Stimulated activated CD4-positive, alpha-beta T cell treated with anti-CD3 and anti-CD28 coated beads, Interleukin-12 subunit alpha, Interleukin-12 subunit beta, amount 100 ng/mL, for 4 hours (primary cell): ENCODE results near the gene HOXD3.

Source experiments
- DNase-seq: peaks from one replicate; pipeline ENCODE4 v3.0.0-alpha.2; 2020

Gene HOXD3

GRCh38 chr2:176156807-176157498, at the start of gene HOXD3:
Gene HOXD3, plus strand, starts transcription at chr2:176157307. Its CDS starts 11,808 bp downstream, at chr2:176169115.
- no peak for DNase-seq

GRCh38 chr2:176107731-176108181, 49.4 kb upstream of the HOXD3 start:
- DNase-seq, result no peak

- no peak for DNase-seq
These were observed 47.8 kb upstream of the HOXD3 start for GRCh38 chr2:176109192-176109901.

DNA sequence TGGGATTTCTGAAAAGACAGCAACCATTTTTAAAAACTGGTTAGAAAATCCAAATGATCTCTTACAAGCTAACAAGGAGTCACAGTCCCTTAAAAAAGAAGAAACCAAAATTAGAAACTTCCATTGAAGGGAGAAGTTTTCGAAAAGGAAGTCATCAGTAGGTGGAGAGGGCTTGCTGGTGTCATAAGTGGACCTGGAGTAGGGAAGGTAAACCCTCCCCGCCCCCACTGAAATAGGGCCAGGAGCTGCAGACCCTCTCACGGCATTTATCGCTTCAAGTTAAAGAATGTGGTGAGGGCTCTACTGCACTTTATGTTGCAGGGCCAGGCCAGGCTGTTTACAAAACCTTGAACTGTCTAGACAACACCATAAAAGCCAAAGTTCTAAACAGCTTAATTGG, 47.2 kb upstream of the HOXD3 start:
- no peak for DNase-seq

DNA sequence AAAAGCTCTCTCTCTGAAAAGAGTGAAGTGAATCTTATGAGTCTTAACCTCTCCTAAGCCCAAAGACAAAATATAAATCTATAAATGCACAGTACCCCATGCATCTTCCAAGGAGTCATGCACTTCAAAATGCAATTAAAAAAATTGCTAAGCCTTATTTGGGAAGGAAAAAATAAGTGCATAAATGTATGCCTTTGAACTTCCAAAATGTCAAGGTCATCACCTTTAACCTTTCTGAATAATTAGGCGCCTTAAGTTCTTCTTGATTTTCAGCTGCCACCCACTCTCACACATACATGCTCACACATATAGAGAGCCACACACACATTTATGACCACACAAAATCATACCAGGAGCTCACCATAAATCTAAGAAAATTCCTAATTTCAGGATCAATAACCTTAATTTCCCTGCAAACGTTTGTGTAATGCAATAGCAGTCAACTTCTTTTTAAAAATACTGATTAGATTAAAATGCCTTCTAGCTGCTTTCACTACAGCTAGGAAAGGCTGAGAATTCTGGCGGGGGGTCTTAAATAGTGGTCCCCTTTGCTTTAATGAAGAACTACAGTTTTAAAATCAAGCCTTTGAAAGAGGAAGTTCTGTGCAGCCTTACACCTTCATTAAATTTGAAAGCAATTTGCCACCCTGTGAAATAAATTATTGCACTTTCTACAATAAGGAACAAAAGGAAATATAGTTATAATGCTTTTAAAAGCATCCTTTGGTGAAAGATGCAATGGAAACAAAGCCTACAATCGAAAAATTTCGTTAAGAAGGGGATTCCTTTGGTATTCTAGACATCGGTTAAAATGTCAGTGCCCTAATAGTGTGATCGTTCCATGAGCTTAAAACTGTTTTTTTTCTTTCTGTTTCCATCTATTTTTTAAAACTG, 46.4 kb upstream of the HOXD3 start:
- DNase-seq, result no peak

- no peak for DNase-seq
These were observed 45.8 kb upstream of the HOXD3 start for GRCh38 chr2:176111309-176111663.

DNA sequence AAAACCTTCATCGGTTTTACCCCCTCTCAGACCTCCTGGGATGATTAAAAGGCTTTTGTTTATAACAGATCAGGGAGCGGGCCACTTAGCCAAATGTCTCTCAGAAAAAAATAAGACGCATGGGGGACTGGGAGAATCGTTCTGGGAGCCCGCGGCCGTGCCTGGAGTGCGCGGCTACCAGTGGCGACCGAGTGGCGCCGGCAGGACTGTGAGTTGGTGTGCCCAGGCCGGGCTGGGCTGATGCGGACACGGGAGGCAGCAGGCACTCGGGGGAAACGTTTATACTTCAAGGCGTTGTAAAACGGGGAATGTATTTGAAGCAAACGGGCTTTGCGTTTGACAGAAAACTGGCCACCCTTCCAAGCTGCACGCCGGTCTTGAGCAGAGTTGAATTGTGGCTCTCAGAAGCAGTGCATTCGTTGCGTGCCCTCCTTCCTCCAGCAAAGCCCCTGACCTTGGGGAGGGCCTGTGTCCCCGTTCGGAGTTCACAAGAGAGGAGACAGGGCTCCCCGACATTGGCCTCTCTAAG, 45.2 kb upstream of the HOXD3 start:
- no peak for DNase-seq

DNA sequence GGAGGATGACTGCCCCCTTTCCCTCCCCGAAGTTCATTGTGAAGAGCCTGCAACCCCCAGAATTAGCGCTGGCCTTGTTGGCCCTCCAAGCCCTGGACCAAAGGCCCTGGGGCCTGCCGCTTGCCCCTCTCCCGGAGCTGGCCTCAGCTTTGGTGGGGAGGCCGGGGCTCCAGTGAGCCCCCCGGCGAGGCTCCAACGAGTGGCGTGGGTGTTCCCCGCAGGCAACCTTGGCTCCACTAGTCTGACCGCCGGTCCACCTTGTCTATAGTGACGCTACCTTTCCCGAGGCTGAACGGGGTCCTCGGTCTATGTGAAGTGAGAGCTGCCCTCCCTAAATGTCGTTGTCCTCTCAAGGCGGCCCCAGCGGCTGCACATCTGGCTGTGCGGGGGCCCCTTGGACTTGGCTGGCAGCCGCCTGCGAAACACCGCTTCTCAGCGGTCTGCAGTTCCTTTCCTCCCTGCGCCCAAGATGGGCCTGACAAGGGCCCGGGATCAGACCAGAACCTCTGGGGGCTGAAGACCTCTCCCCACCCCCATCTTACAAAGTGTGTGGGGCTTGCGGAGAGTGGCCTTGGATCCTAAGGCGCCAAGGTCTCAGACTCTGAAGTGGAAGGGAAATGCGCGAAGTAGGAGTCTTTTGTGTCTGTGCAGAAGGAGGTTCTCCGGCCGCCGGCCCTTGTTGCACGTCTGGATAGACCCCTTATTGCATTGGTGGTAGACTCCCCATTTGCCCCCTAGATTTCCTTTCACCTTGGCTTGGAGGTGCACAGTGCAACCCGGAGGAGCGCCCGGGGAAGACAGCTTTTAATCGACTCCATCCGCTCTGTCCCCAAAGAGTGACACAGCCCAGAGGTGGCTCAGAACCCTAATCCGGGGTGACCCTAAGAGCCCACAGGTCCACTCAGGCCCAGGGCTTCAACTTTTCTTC, 44.5 kb upstream of the HOXD3 start:
- no peak for DNase-seq

GRCh38 chr2:176114120-176114929, 42.8 kb upstream of the HOXD3 start:
- DNase-seq, result no peak

GRCh38 chr2:176114930-176115625, 42.0 kb upstream of the HOXD3 start:
- DNase-seq, result no peak

DNA sequence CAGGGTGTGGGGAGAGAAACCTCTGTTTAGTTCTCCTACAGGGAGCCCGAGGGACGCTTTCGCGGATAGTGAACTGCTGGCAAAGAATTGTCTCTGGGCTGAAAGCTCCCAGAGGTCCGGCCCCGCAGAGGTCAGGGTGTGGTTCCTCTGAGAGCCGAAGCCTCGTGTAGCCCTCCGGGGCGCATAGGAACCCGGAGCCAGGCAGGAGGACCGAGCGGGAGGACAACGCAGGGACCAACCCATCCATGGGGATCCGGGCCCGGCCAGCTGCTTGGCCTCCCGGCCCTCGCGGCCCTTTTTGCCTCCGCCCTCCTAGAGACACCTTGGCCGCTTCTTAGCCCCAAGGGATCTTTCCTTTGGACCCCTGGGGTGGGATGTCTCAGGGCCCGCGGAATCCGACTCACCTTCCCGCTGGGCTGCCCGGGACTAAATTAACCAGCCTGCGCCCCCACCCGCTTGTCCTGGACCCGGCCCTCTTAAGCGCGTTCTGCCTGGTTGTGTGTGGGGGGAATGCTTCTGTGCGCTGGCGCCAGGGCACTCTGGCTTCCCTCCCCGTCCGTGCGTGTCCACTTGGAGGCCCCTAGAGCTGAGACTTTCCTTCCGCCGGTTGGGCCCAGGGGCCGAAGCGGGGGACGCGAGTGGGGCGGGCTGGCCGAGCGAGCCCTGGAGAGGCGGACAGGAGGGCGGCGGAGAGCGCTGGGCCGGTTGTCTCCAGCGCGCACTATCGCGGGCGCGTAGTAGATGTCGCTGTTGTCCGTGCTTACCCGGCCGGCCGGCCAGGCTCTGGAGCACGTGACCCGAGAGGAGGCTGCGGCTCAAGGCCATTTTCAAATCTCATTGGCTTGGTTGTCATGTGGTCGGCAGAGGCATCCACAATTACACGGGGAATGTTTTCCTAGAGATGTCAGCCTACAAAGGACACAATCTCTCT, 41.0 kb upstream of the HOXD3 start, which contains the start of gene HOXD10:
Gene HOXD10 (plus strand): TSS at position 896 of the 931 bp plus-strand sequence. CDS start 56 bp downstream, outside the sequence.
- no peak for DNase-seq

GRCh38 chr2:176117162-176117822, 39.8 kb upstream of the HOXD3 start:
- no peak for DNase-seq

DNA sequence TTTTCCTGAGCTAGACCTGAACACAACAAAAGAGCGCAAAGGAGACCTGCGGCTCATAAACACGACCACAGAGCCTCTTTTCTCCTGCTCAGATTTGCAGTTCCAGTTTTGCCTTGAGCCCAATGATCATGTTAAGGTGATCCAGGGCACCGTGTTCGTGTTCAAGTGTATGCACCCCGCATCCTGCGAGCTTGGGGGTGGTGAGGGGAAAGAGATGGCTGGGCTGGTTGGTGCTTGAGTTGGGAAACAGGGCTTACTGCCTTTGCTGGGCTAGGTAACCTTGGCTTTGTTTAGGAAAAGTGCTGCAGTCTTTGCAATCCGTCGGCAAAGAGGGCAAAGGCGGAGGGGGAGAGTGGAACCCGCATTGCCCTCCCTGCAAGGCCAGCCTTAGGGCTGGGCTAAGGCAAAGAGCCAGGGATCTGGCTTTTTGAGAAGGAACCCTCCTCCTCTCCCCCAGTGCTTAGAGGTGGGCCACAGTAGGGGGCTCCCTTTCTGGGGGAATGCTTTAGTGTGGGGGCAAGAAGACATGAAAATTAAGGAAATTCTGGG, 39.2 kb upstream of the HOXD3 start:
- no peak for DNase-seq

GRCh38 chr2:176118601-176119339, 38.3 kb upstream of the HOXD3 start:
- DNase-seq, result no peak

- DNase-seq, result no peak
These were observed 36.5 kb upstream of the HOXD3 start for GRCh38 chr2:176120364-176121189.

- DNase-seq, result no peak
These were observed 35.7 kb upstream of the HOXD3 start for GRCh38 chr2:176121190-176122051.
